Glutamatergic neuron (in vitro differentiated cells): Measurements from ENCODE around the gene CACTIN. TPM values are rescaled to one million over a fixed set of nuclear protein-coding genes. Genes with fewer than 3 reads are reported as not detected.

Source experiments
- DNase-seq: peaks from one replicate; pipeline ENCODE4 v3.0.0; 2022
- H3K27ac Mint-ChIP-seq: one replicate; pipeline ENCODE4 v1.8.0; 2020; ENCODE audit warnings: mild to moderate bottlenecking, mixed read lengths, inconsistent platforms; ENCODE audit not compliant: unreplicated experiment
- H3K27me3 Mint-ChIP-seq: one replicate; pipeline ENCODE4 v1.8.0; 2020; ENCODE audit warnings: mild to moderate bottlenecking, moderate library complexity, mixed read lengths, inconsistent platforms; ENCODE audit not compliant: unreplicated experiment
- H3K36me3 Mint-ChIP-seq: one replicate; pipeline ENCODE4 v1.8.0; 2020; ENCODE audit warnings: mild to moderate bottlenecking, mixed read lengths, inconsistent platforms; ENCODE audit not compliant: unreplicated experiment
- H3K4me1 Mint-ChIP-seq: one replicate; pipeline ENCODE4 v1.8.0; 2020; ENCODE audit warnings: mild to moderate bottlenecking, low read depth, mixed read lengths, inconsistent platforms; ENCODE audit not compliant: unreplicated experiment
- H3K4me3 Mint-ChIP-seq: one replicate; pipeline ENCODE4 v1.8.0; 2020; ENCODE audit warnings: mild to moderate bottlenecking, mixed read lengths, inconsistent platforms; ENCODE audit not compliant: unreplicated experiment
- H3K9me3 Mint-ChIP-seq: one replicate; pipeline ENCODE4 v1.8.0; 2020; ENCODE audit warnings: mild to moderate bottlenecking, moderate library complexity, mixed read lengths, inconsistent platforms; ENCODE audit not compliant: unreplicated experiment
- CTCF ChIP-seq: fragments of 200-600 bp; sonication (generic); IDR thresholded peaks from one replicate; pipeline ENCODE4 v1.5.0; 2021; ENCODE audit not compliant: partially characterized antibody, unreplicated experiment
- total RNA-seq: library from RNA; stranded (reverse); fragmentation: NEBNext Ultra II Directional; extraction: Animal tissue kit (Norgen Biotek cat#: 25700); gene quantifications from one replicate; pipeline ENCODE4 v1.2.1, GENCODE V29; 2021; ENCODE audit not compliant: unreplicated experiment

CACTIN gene
- total RNA-seq, 1 donor from 2014 or later: 29.7 TPM

DNA sequence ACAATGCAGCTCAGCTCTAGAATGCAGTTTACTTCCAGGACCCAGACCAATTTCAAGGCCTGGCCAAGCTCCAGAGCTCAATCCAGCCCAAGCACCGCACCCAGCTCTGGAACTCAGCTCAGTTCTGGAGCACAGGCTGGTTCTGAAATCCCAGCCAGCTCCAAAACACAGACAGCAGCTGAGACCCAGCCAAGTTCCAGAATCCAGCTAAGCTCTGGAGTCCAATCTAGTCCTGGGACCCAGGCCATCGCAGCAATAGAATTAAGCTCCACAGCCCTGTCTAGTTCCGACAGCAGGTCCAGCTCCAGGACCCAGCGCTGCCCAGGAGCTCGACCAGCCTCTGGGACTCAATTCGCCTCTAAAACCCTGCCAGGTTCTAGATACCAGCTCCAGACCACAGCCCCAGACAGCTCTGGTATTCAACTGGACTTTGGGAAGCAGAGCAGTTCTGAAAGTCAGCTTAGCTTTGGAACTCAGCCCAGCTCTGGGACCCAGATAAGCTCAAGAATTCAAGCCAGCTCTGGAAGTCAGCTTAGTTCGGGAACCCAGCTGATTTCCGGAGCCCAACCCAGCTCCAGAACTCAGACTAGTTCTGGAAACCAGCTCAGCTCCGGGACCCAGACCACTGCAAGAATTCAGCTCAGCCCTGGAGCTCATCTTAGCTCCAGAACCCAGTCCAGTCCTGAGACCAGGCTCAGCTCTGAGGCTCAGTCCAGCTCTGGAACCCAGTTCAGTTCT, 34.5 kb downstream of the CACTIN start:
- H3K9me3 Mint-ChIP-seq: peaks cover 4% of the 10 kb centered on the region
- H3K36me3 Mint-ChIP-seq: no peaks in the 10 kb centered on the region
- H3K27me3 Mint-ChIP-seq: peaks cover 9% of the 10 kb centered on the region
- no peak overlapping the region for H3K4me3 Mint-ChIP-seq
- H3K27ac Mint-ChIP-seq: no peak overlapping the region
- no peak for TF ChIP-seq CTCF
- DNase-seq: no peak
- no peaks in the 10 kb centered on the region for H3K4me1 Mint-ChIP-seq

DNA sequence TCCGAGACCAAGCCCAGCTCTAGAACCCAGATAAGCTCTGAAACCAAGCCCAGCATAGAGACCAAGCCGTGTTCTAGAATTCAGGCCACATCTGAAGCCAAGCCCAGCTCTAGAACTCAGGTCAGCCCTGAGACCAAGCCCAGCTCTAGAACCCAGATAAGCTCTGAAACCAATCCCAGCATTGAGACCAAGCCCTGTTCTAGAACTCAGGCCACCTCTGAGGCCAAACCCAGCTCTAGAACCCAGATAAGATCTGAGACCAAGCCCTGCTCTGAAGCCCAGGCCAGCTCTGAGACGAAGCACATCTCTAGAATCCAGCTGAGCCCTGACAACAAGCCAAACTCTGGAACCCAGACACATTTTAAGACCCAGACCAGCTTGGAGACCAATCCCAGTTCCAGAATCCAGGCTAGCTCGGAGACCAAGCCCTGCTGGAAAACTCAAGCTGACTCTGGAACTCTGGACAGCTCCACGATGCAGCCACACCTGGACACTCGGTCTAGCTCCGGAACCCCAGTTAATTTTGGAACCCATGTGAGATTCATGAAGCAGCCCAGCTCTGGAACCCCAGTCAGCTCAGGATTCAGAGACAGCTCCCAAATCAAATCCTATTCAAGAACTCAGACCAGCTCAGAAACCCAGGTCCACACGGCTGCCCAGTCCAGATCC, 35.5 kb downstream of the CACTIN start:
- Mint-ChIP-seq H3K27ac (no peak overlapping the region), H3K9me3 (peaks cover 4% of the 10 kb centered on the region), H3K4me3 (no peak overlapping the region), H3K27me3 (peaks cover 9% of the 10 kb centered on the region), H3K36me3 (no peaks in the 10 kb centered on the region), H3K4me1 (no peaks in the 10 kb centered on the region)
- TF ChIP-seq CTCF: no peak
- DNase-seq: no peak

DNA sequence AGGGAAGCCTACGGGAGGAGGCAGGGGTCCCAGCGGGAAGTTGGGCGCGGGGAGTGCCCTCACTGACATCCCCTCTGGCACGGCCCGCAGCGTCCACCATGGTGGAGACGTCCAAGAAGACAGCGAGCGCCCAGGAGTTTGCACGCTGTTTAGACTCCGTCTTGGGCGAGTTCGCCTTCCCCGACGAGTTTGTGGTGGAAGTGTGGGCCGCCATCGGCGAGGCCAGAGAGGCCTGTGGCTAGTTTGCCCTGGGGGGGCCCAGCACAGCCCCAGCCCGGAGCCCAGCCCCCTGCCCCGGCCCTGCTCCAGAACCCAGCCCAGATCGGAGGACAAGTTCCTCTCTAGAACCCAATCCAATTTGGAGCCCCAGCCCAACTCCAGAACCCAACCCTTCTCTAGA, 36.6 kb downstream of the CACTIN start:
- H3K27ac Mint-ChIP-seq: no peak overlapping the region
- no peak for TF ChIP-seq CTCF
- H3K4me3 Mint-ChIP-seq: no peak overlapping the region
- H3K4me1 Mint-ChIP-seq: no peaks in the 10 kb centered on the region
- H3K9me3 Mint-ChIP-seq: peaks cover 4% of the 10 kb centered on the region
- no peaks in the 10 kb centered on the region for H3K36me3 Mint-ChIP-seq
- peaks cover 7% of the 10 kb centered on the region for H3K27me3 Mint-ChIP-seq
- no peak for DNase-seq

GRCh38 chr19:3589439-3589838, 37.2 kb downstream of the CACTIN start:
- peaks cover 4% of the 10 kb centered on the region for H3K9me3 Mint-ChIP-seq
- no peak for DNase-seq
- H3K27ac Mint-ChIP-seq: no peak overlapping the region
- no peak for TF ChIP-seq CTCF
- H3K27me3 Mint-ChIP-seq: peaks cover 7% of the 10 kb centered on the region
- H3K36me3 Mint-ChIP-seq: no peaks in the 10 kb centered on the region
- H3K4me3 Mint-ChIP-seq: no peak overlapping the region
- H3K4me1 Mint-ChIP-seq: no peaks in the 10 kb centered on the region

- no peak overlapping the region for H3K27ac Mint-ChIP-seq
- peaks cover 4% of the 10 kb centered on the region for H3K9me3 Mint-ChIP-seq
- DNase-seq: no peak
- H3K36me3 Mint-ChIP-seq: no peaks in the 10 kb centered on the region
- no peak for TF ChIP-seq CTCF
- no peaks in the 10 kb centered on the region for H3K4me1 Mint-ChIP-seq
- no peak overlapping the region for H3K4me3 Mint-ChIP-seq
- H3K27me3 Mint-ChIP-seq: peaks cover 5% of the 10 kb centered on the region
These were observed 39.8 kb downstream of the CACTIN start for GRCh38 chr19:3586707-3587346.
